RPMI8226 (cell line): ENCODE results near the gene CDH13.
"Not testable (repeated sequence)": the region's sequence is repeated elsewhere in the genome, so short reads cannot be mapped to it uniquely, and the experiment has no call there.

ENCODE experiments used
- DNase-seq: peaks from one replicate; pipeline ENCODE4 v3.0.0-alpha.2; 2015

Gene CDH13

GRCh38 chr16:82899006-82899405, 272.2 kb downstream of the CDH13 start:
- no peak for DNase-seq

DNA sequence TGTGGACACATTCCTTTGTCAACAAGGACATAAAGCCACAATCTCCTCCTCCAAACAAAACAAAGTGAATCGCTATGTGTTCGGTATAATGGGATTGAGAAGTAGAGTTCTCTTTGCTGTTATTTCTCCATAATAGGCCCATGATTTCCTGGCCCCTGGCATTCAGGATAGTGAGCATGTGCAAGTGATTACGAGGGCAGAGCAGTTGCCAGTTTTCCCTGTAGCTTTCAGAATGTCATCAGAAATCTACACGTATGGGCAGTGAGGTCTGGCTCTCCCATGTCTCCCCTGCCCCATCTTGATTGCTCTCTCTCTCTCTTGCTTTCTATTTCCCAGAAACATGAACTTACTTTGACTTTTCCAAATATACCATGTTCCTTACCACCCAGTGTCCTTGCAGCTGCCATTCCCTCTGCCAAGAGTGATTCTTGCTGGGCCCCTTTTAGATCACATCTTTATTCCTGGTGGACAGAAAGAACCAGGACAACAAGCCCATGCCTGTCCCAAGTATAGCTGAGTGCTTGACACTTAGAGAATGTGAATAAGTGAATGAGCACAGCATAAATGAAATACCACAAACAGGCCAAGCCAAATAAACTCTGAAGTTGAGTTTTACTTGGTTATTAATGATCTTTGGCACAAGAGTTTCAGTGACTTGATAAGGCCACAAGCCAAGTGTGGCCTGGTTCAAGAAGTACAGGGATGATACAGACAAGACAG, 273.1 kb downstream of the CDH13 start:
- DNase-seq, result no peak

- DNase-seq, result no peak
Measured at GRCh38 chr16:82900559-82900958, 273.8 kb downstream of the CDH13 start.

DNA sequence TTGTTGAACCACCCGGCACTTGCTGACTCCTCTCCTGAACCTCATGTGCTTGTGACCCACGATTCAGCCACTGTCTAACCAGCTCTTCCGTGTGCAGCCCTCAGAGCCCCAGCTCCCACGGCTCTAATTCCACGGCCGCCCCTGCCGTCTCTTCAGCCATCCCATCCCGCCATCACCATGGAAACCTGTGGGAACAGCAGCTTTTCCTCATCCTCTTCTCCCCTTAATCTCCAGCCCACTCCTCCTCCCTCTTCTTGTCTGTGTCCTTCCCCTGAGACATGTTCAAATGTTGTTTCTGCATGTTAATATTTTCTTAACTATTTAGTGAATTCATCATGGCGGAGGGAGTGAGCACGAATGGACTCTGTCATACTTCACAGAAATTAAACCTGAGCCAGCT, 285.2 kb downstream of the CDH13 start:
- no peak for DNase-seq

DNA sequence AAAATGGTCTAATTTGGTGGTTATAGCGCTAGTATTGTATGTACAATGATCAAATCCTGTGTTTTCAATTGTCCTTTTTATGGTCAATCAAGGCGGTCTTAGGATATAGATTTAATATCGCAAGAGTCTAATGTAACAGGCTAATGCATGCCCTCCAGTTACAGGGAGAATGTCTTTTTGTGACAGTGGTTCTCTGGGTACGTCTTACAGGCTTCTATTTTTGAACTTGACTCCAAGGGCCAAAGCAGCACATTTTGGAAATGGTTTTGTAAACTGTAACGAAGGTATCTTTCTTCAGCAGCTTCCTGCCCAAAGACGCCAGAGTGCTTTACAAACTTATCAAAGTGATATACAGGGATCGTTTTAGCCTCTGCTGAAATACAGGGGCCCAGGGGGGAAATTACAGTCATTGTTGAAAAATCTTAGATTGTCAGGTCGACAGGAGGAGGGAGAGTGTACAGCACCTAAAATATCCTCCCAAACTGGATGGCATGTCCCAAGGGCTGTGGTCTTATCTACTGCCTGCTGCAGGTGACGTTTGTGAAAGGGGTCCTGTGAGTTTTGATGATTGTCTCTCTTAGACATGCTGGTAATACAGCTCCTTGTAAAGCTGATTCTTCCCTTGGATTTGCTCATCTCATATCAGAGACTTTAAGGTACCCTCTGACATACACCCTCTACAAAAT, 288.5 kb downstream of the CDH13 start:
- DNase-seq, result no peak

DNA sequence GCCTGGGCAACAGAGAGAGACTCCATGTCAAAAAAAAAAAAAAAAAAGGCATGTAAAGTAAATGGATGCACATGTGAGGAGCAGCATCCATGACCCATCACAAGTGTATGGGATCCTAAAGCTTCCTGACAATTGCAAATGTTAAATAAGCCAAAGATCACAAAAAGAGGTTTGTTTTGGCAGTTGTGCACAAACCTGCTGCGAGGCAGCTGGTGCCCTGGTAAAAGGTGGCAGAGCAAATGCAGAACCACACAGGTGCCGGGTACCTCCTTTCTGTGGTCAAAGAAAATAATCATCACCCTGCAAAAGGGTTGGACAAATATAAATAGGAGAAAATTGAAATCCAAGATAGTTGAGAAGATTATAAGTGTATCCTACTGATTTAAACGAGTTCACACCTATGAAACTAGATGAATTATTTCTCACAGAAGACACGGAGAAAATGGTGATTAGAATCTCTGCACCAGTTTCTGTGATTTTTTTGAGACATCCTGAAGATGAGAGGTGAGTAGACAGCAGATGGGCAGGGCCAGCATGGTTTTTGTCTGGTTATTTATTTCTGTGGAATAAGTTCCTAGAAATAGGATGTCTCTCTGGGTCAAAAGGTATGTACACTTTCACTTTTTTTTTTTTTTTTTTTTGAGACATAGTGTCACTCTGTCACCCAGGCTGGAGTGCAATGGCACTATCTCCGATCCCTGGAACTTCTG, 291.3 kb downstream of the CDH13 start:
- no peak for DNase-seq

- DNase-seq, result no peak
Measured at GRCh38 chr16:82924075-82924854, 297.5 kb downstream of the CDH13 start.

GRCh38 chr16:82926500-82926899, 299.7 kb downstream of the CDH13 start:
- no peak for DNase-seq

- DNase-seq, result not testable (repeated sequence)
Measured at GRCh38 chr16:82933933-82934332, 307.2 kb downstream of the CDH13 start.

DNA sequence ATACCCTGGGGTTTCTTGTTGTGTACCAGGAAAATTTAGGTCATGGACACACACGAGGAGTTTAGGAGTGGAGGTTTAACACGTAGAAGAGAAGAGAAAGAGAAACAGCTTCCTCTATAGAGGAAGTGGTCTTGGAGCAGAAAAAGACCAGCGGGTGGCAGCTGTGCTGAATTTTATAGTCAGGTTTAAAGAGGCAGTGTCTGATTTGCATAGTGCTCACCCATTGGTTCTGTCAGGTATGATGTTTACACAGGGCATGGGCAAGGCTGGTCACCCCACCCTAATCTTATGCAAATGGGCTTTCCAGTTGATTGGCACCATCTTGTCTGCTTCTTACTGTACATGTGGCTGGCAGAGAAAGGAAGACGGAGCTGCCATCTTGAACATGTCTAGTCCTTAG, 309.0 kb downstream of the CDH13 start:
- DNase-seq, result no peak

DNA sequence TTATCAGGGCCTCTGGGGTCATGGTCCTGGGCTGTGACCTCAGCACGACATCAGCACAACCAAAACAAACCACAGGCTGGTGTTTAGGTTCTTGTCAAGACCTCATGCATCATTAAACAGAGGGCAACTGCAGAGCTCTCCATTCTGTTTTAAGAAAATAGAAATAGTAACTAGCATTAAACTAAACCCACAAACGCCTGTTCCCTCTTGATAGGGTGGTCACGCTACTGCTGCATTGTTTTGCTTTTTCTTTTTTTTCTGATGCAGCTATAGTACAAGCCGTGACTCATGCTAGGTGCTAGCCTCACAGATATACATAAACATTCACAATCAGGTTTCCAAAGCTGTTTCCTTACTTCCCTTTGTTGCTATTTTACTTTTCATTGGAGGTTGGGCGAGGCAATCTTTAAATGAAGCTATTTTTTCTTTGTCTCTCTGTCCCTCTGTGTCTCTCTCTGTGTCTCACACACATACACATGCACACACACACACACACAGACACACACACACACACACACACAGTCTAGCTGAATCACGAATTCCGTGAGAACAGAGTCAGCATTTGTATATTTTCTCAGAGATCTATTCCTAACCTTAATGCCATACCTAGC, 310.3 kb downstream of the CDH13 start:
- DNase-seq, result no peak

DNA sequence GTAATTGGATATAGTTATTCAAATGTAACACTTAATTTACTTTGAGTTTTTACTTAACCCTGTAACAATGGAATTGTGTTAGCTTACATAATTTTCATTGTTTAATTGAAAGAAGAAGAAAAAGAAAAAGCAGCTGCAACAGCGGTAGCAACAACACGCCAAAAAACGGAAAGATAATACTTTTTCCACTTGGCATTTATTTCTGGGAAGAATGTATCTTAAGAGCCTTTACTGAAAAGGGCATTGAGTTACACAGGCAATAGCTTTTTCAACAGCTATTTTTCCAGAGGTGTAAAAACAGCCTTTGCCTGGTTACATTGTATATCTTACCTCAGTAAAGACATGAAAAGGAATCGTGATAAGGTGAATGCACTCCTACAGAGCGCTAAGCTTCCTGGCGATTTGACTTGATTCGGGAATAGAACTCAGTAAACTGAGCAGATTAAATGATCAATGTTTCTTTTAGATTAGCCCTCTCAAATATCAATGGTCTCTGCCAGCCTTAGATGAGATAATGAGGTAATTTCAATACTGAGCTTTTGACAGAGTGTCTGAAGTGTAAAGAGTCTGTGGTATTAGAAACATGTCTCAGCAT, 311.3 kb downstream of the CDH13 start:
- no peak for DNase-seq

DNA sequence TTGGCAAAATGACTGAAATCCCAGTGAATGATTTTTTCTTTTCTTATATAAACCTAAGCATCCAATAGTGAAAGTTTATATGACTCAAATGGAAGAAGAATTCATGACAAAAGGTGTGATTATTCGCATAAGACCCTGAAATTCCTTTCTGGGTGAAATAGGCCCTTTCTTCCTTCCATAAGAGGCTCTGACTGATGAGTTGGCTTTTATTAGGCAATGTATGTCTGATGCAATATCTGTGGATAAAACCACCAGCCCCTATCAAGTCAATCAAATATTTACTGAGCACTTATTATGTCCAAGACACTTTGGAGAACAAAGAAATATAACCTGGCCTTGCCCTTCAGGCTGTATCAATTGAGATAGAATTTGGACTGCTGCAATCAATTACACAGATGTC, 316.6 kb downstream of the CDH13 start:
- no peak for DNase-seq

- DNase-seq, result no peak
Measured at GRCh38 chr16:82945420-82946101, 318.8 kb downstream of the CDH13 start.

GRCh38 chr16:82947698-82948097, 320.9 kb downstream of the CDH13 start:
- DNase-seq, result no peak

GRCh38 chr16:82949016-82949415, 322.2 kb downstream of the CDH13 start:
- DNase-seq, result no peak

DNA sequence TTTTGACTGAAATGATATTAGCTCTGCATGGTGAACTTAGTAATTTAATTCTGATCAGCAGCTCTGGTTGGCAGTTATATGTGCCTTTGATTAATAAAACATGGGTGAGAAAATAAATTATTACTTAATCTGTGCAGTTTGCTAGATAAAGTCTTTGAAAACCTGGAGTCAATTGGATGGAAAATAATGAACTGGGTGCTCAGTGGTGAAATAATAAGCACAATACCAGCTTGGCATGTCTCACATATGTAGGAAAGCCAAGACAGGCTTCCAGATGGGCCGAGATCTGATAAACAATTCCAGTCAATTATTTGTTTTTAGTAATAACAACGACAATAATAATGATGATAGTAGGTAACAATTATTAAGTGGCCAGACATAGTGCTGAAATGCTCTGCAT, 326.7 kb downstream of the CDH13 start:
- no peak for DNase-seq

DNA sequence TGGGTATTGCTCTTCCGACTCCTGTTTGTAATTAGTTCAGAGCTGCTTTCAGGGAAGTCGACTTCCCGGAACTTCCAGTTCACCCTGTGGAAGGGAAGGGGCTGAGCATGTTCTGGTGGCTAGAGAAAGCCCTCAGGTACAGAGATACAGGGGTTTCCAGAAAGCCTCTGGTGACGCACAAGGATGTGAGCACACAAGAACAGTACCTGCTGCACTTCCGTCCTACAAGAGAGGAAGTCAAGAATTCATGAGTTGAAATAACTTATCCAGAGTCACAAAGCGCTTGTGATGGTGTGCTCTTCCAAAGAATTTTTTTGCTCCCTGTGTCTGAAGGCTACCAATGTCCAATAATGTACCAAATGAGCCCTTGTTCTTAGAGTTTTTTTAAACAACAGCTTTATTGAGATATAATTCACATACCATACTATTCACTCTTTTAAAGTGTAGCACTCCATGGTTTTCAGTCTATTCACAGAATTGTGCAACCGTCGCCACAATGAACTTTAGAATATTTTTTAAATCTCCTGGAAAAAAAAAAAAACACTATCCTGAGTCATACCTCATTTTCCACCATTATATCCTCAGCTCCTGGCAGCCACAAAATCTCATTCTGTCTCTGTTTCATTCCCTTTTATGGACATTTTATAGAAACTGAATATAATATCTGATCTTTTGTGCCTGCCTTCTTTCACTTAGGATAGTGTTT, 327.6 kb downstream of the CDH13 start:
- DNase-seq, result no peak

GRCh38 chr16:82955741-82956348, 329.1 kb downstream of the CDH13 start:
- no peak for DNase-seq

GRCh38 chr16:82957212-82957611, 330.4 kb downstream of the CDH13 start:
- no peak for DNase-seq

DNA sequence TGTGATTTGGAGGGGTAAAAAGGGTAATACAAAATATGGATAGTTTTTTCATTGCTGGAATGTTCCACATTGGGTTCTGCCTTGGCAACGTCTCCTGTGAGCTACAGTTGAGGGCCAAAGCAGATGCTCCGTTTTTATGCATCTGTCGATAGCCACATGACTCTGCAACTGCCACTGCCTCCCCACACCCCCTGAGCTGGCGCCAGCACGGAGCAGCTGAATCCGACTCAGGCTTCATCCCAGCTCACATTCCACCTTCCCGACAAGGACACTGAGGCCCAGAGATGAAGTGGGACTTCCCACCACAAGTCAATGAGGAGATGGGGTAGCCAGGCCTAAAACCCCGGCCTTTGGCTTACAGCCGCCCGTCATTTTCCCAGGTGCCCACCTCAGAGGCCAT, 334.1 kb downstream of the CDH13 start:
- DNase-seq, result no peak
